ENCODE measurements around the gene SSTR3. TPM values are rescaled to one million over a fixed set of nuclear protein-coding genes. Genes with fewer than 3 reads are reported as not detected.

The SSTR3 gene
- total RNA-seq, 1 experiment from 2014 or later: not detected

GRCh38 chr22:37177221-37177620, 35.1 kb downstream of the SSTR3 start:
- ChIA-PET POLR2A (ENCODE audit: low non-redundant PET) (no interaction called here), CTCF (no interaction called here)
- Histone ChIP-seq H3K4me3 (ENCODE audit: low read depth, low read length, poor library complexity, severe bottlenecking) (no peak overlapping the region), H3K4me1 (ENCODE audit: insufficient read depth, low read length, poor library complexity, severe bottlenecking) (no peaks in the 10 kb centered on the region), H3K9me3 (ENCODE audit: low read depth, low read length, poor library complexity, severe bottlenecking) (no peaks in the 10 kb centered on the region), H3K27ac (ENCODE audit: low read depth, low read length, poor library complexity, severe bottlenecking) (no peak overlapping the region), H3K27me3 (replicated peaks; ENCODE audit: insufficient read depth, low read depth, low read length, poor library complexity) (no peaks in the 10 kb centered on the region), H3K36me3 (ENCODE audit: insufficient read depth, low read length, poor library complexity, severe bottlenecking) (no peaks in the 10 kb centered on the region)
- intact Hi-C loops (cut with micrococcal nuclease; ENCODE audit: unreplicated experiment): no loop called here
- BruUV-seq (replicated peaks): no TSS peak
- TF ChIP-seq EZH2 (IDR thresholded peaks at IDR 0.05; ENCODE audit: borderline replicate concordance, low read depth, low read length, poor library complexity, severe bottlenecking): no peak
- TF ChIP-seq, protein P1, sequence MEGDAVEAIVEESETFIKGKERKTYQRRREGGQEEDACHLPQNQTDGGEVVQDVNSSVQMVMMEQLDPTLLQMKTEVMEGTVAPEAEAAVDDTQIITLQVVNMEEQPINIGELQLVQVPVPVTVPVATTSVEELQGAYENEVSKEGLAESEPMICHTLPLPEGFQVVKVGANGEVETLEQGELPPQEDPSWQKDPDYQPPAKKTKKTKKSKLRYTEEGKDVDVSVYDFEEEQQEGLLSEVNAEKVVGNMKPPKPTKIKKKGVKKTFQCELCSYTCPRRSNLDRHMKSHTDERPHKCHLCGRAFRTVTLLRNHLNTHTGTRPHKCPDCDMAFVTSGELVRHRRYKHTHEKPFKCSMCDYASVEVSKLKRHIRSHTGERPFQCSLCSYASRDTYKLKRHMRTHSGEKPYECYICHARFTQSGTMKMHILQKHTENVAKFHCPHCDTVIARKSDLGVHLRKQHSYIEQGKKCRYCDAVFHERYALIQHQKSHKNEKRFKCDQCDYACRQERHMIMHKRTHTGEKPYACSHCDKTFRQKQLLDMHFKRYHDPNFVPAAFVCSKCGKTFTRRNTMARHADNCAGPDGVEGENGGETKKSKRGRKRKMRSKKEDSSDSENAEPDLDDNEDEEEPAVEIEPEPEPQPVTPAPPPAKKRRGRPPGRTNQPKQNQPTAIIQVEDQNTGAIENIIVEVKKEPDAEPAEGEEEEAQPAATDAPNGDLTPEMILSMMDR (conservative IDR thresholded peaks at IDR 0.05; ENCODE audit: low read depth, low read length): no peak
- no peak for DNase-seq (ENCODE audit: low spot score)

- ChIA-PET CTCF (no interaction called here), POLR2A (ENCODE audit: low non-redundant PET) (no interaction called here)
- no peak overlapping the region for H3K27ac ChIP-seq (ENCODE audit: low read depth, low read length, poor library complexity, severe bottlenecking)
- no peak for DNase-seq (ENCODE audit: low spot score)
- H3K27me3 ChIP-seq (replicated peaks; ENCODE audit: insufficient read depth, low read depth, low read length, poor library complexity): no peaks in the 10 kb centered on the region
- intact Hi-C loops (cut with micrococcal nuclease; ENCODE audit: unreplicated experiment): no loop called here
- no peak overlapping the region for H3K4me3 ChIP-seq (ENCODE audit: low read depth, low read length, poor library complexity, severe bottlenecking)
- H3K9me3 ChIP-seq (ENCODE audit: low read depth, low read length, poor library complexity, severe bottlenecking): no peaks in the 10 kb centered on the region
- H3K4me1 ChIP-seq (ENCODE audit: insufficient read depth, low read length, poor library complexity, severe bottlenecking): no peaks in the 10 kb centered on the region
- no peaks in the 10 kb centered on the region for H3K36me3 ChIP-seq (ENCODE audit: insufficient read depth, low read length, poor library complexity, severe bottlenecking)
- TF ChIP-seq, protein P1 (conservative IDR thresholded peaks at IDR 0.05; ENCODE audit: low read depth, low read length): no peak
- TF ChIP-seq EZH2 (IDR thresholded peaks at IDR 0.05; ENCODE audit: borderline replicate concordance, low read depth, low read length, poor library complexity, severe bottlenecking): no peak
- BruUV-seq (replicated peaks): no TSS peak
These were observed 35.7 kb downstream of the SSTR3 start for GRCh38 chr22:37176464-37177061.

GRCh38 chr22:37175414-37176281, 36.6 kb downstream of the SSTR3 start:
- Histone ChIP-seq H3K36me3 (ENCODE audit: insufficient read depth, low read length, poor library complexity, severe bottlenecking) (no peaks in the 10 kb centered on the region), H3K4me3 (ENCODE audit: low read depth, low read length, poor library complexity, severe bottlenecking) (no peak overlapping the region), H3K4me1 (ENCODE audit: insufficient read depth, low read length, poor library complexity, severe bottlenecking) (no peaks in the 10 kb centered on the region), H3K9me3 (ENCODE audit: low read depth, low read length, poor library complexity, severe bottlenecking) (no peaks in the 10 kb centered on the region), H3K27me3 (replicated peaks; ENCODE audit: insufficient read depth, low read depth, low read length, poor library complexity) (no peaks in the 10 kb centered on the region), H3K27ac (ENCODE audit: low read depth, low read length, poor library complexity, severe bottlenecking) (no peak overlapping the region)
- intact Hi-C loops (cut with micrococcal nuclease; ENCODE audit: unreplicated experiment): no loop called here
- TF ChIP-seq EZH2 (IDR thresholded peaks at IDR 0.05; ENCODE audit: borderline replicate concordance, low read depth, low read length, poor library complexity, severe bottlenecking): no peak
- TF ChIP-seq, protein P1 (conservative IDR thresholded peaks at IDR 0.05; ENCODE audit: low read depth, low read length): no peak
- CTCF ChIA-PET: no interaction called here
- no TSS peak for BruUV-seq (replicated peaks)
- POLR2A ChIA-PET (ENCODE audit: low non-redundant PET): no interaction called here
- no peak for DNase-seq (ENCODE audit: low spot score)
